ENCODE results near the gene HEG1.

The HEG1 gene

GRCh38 chr3:125050488-125051090 is 5.2 kb downstream of the HEG1 start:
- no peak for DNase-seq (ENCODE audit: low read depth)

- no peak for DNase-seq (ENCODE audit: low read depth)
Measured at GRCh38 chr3:125048282-125048681, 7.5 kb downstream of the HEG1 start.

GRCh38 chr3:125045965-125046364 is 9.8 kb downstream of the HEG1 start:
- DNase-seq (ENCODE audit: low read depth), result no peak

- DNase-seq (ENCODE audit: low read depth), result no peak
Measured at GRCh38 chr3:125045194-125045593, 10.6 kb downstream of the HEG1 start.

GRCh38 chr3:125043599-125044151 is 12.1 kb downstream of the HEG1 start:
- DNase-seq (ENCODE audit: low read depth), result no peak

- DNase-seq (ENCODE audit: low read depth), result no peak
Measured at GRCh38 chr3:125042725-125043406, 12.9 kb downstream of the HEG1 start.

GRCh38 chr3:125039131-125040100 is 16.4 kb downstream of the HEG1 start:
- no peak for DNase-seq (ENCODE audit: low read depth)

GRCh38 chr3:125037498-125038150 is 18.2 kb downstream of the HEG1 start:
- DNase-seq (ENCODE audit: low read depth), result no peak

- DNase-seq (ENCODE audit: low read depth), result no peak
Measured at GRCh38 chr3:125035217-125035616, 20.6 kb downstream of the HEG1 start.

- no peak for DNase-seq (ENCODE audit: low read depth)
Measured at GRCh38 chr3:125033616-125034015, 22.2 kb downstream of the HEG1 start.

- DNase-seq (ENCODE audit: low read depth), result no peak
Measured at GRCh38 chr3:125033135-125033534, 22.7 kb downstream of the HEG1 start.

- no peak for DNase-seq (ENCODE audit: low read depth)
Measured at GRCh38 chr3:125032683-125033082, 23.1 kb downstream of the HEG1 start.

- DNase-seq (ENCODE audit: low read depth), result no peak
Measured at GRCh38 chr3:125032100-125032643, 23.6 kb downstream of the HEG1 start.

GRCh38 chr3:125031544-125031943 is 24.3 kb downstream of the HEG1 start:
- DNase-seq (ENCODE audit: low read depth), result no peak

GRCh38 chr3:125028657-125029056 is 27.1 kb downstream of the HEG1 start:
- no peak for DNase-seq (ENCODE audit: low read depth)

- DNase-seq (ENCODE audit: low read depth), result no peak
Measured at GRCh38 chr3:125025642-125026041, 30.2 kb downstream of the HEG1 start.

- DNase-seq (ENCODE audit: low read depth), result no peak
Measured at GRCh38 chr3:125024817-125025216, 31.0 kb downstream of the HEG1 start.

- DNase-seq (ENCODE audit: low read depth), result no peak
Measured at GRCh38 chr3:125023833-125024555, 31.8 kb downstream of the HEG1 start.

- DNase-seq (ENCODE audit: low read depth), result no peak
Measured at GRCh38 chr3:125022206-125022605, 33.6 kb downstream of the HEG1 start.

GRCh38 chr3:125019271-125019670 is 36.5 kb downstream of the HEG1 start:
- no peak for DNase-seq (ENCODE audit: low read depth)

GRCh38 chr3:125017406-125017805 is 38.4 kb downstream of the HEG1 start:
- DNase-seq (ENCODE audit: low read depth), result no peak
